GM19328 (cell line): ENCODE measurements around the gene HS6ST2.
"Not testable (repeated sequence)": the region's sequence is repeated elsewhere in the genome, so short reads cannot be mapped to it uniquely, and the experiment has no call there.

Source experiments
- ATAC-seq: cut with Tn5 transposase; IDR thresholded peaks from one replicate; pipeline ENCODE4 v1.9.1; 2021; ENCODE audit warnings: mild to moderate bottlenecking, moderate library complexity; ENCODE audit not compliant: unreplicated experiment

The HS6ST2 gene

GRCh38 chrX:132958091-132958703 is at the start of gene HS6ST2:
TSS of gene HS6ST2 (minus strand) at chrX:132958629.
- no peak for ATAC-seq

- no peak for ATAC-seq
These were observed 49.0 kb upstream of the HS6ST2 start for GRCh38 chrX:133007458-133007857.

GRCh38 chrX:133005616-133006015 is 47.2 kb upstream of the HS6ST2 start:
- ATAC-seq: no peak

GRCh38 chrX:133005042-133005441 is 46.6 kb upstream of the HS6ST2 start:
- ATAC-seq: no peak

GRCh38 chrX:132999209-132999608 is 40.8 kb upstream of the HS6ST2 start:
- ATAC-seq: no peak

GRCh38 chrX:132990835-132991234 is 32.4 kb upstream of the HS6ST2 start:
- no peak for ATAC-seq

- ATAC-seq: no peak
These were observed 28.1 kb upstream of the HS6ST2 start for GRCh38 chrX:132986556-132986955.

GRCh38 chrX:132984058-132984650 is 25.7 kb upstream of the HS6ST2 start:
- no peak for ATAC-seq

GRCh38 chrX:132983496-132983895 is 25.1 kb upstream of the HS6ST2 start:
- no peak for ATAC-seq

- not testable (repeated sequence) for ATAC-seq
These were observed 21.6 kb upstream of the HS6ST2 start for GRCh38 chrX:132980035-132980434.

GRCh38 chrX:132968296-132968949 is 10.0 kb upstream of the HS6ST2 start:
- no peak for ATAC-seq

- no peak for ATAC-seq
These were observed 8.6 kb upstream of the HS6ST2 start for GRCh38 chrX:132967049-132967448.

- ATAC-seq: no peak
These were observed 7.0 kb upstream of the HS6ST2 start for GRCh38 chrX:132965461-132965860.

GRCh38 chrX:132961511-132961910 is 3.1 kb upstream of the HS6ST2 start:
- no peak for ATAC-seq

- ATAC-seq: no peak
These were observed 978 bp downstream of the HS6ST2 start for GRCh38 chrX:132957211-132958090.

- no peak for ATAC-seq
These were observed 1.8 kb downstream of the HS6ST2 start for GRCh38 chrX:132956421-132957210.

- ATAC-seq: no peak
These were observed 2.7 kb downstream of the HS6ST2 start for GRCh38 chrX:132955690-132956089.

GRCh38 chrX:132954323-132954722 is 4.1 kb downstream of the HS6ST2 start:
- ATAC-seq: no peak

- ATAC-seq: no peak
These were observed 5.1 kb downstream of the HS6ST2 start for GRCh38 chrX:132953354-132953753.

- ATAC-seq: no peak
These were observed 9.7 kb downstream of the HS6ST2 start for GRCh38 chrX:132948648-132949260.
